Measurements from ENCODE around the gene CNKSR3.

GRCh38 chr6:154429711-154430110 lies 80.8 kb downstream of the CNKSR3 start:
- no peak for TF ChIP-seq CTCF (IDR thresholded peaks at IDR 0.05; ENCODE audit: borderline replicate concordance, extremely low read depth, low read length, poor library complexity, severe bottlenecking)
- TF ChIP-seq EZH2 (IDR thresholded peaks at IDR 0.05; ENCODE audit: borderline replicate concordance, low read depth, low read length, severe bottlenecking) = no peak

Data from DND-41 (cell line).